PC-3 (cell line): ENCODE data around the gene USP12. TPM values are rescaled to one million over a fixed set of nuclear protein-coding genes. Genes with fewer than 3 reads are reported as not detected.

Source experiments
- ATAC-seq: fragments of 200-7000 bp; cut with Tn5 transposase; 2 replicates; pipeline ENCODE4 v1.9.1; 2020; ENCODE audit warnings: mild to moderate bottlenecking, moderate library complexity
- BruUV-seq: library from RNA; stranded (reverse); fragments of 400-500 nt; replicated peaks from 2 replicates; lab custom pipeline; 2021; lab: Mats Ljungman, UMichigan
- CTCF ChIA-PET: fragments of 300-600 bp; sonication (Branson Sonifier 250); formaldehyde crosslinking; loops from one replicate; lab custom pipeline; 2022; ENCODE audit warnings: antibody characterized with exemption; lab: Charles Lee
- POLR2A ChIA-PET: fragments of 300-600 bp; sonication (Branson Sonifier 250); formaldehyde crosslinking; loops from one replicate; lab custom pipeline; 2022; ENCODE audit warnings: antibody characterized with exemption; ENCODE audit not compliant: unreplicated experiment; lab: Charles Lee
- DNase-seq: peaks from one replicate; pipeline ENCODE4 v3.0.0-alpha.2; 2015
- H2AFZ ChIP-seq: fragments of 300-600 bp; sonication (generic); 2 replicates; pipeline ENCODE4 v1.6.0; 2016; ENCODE audit warnings: antibody characterized with exemption, low read length
- H3F3A ChIP-seq: fragments of 300-600 bp; sonication (generic); one replicate; pipeline ENCODE4 v1.6.0; 2017; ENCODE audit warnings: antibody characterized with exemption, low read length, control low read depth, mild to moderate bottlenecking; ENCODE audit not compliant: unreplicated experiment
- H3K27ac ChIP-seq: fragments of 300-600 bp; sonication (generic); 2 replicates; pipeline ENCODE4 v1.5.1; 2016; ENCODE audit warnings: mild to moderate bottlenecking, low read length
- H3K27me3 ChIP-seq: fragments of 300-600 bp; sonication (generic); 2 replicates; pipeline ENCODE4 v1.6.1; 2016; ENCODE audit warnings: low read length, mixed read lengths
- H3K36me3 ChIP-seq: fragments of 300-600 bp; sonication (generic); 2 replicates; pipeline ENCODE4 v1.6.1; 2016; ENCODE audit warnings: low read depth, mixed run types, low read length, mixed read lengths
- H3K4me1 ChIP-seq: fragments of 300-600 bp; sonication (generic); 2 replicates; pipeline ENCODE4 v1.5.1; 2016; ENCODE audit warnings: low read length; ENCODE audit not compliant: insufficient read depth
- H3K4me2 ChIP-seq: fragments of 300-600 bp; sonication (generic); 2 replicates; pipeline ENCODE4 v1.6.0; 2016; ENCODE audit warnings: low read length
- H3K4me3 ChIP-seq: fragments of 300-600 bp; sonication (generic); 2 replicates; pipeline ENCODE4 v1.5.1; 2016; ENCODE audit warnings: mild to moderate bottlenecking, low read length, mixed read lengths
- H3K79me2 ChIP-seq: fragments of 300-600 bp; sonication (generic); 2 replicates; pipeline ENCODE4 v1.6.1; 2017; ENCODE audit warnings: low read length, mixed read lengths
- H3K9ac ChIP-seq: fragments of 300-600 bp; sonication (generic); 2 replicates; pipeline ENCODE4 v1.6.0; 2016; ENCODE audit warnings: mild to moderate bottlenecking, low read length
- H3K9me2 ChIP-seq: fragments of 300-600 bp; sonication (generic); replicated peaks from 2 replicates; pipeline ENCODE4 v1.6.1; 2016; ENCODE audit warnings: mixed run types, low read length, mixed read lengths
- H3K9me3 ChIP-seq: fragments of 300-600 bp; sonication (generic); 2 replicates; pipeline ENCODE4 v1.6.1; 2016; ENCODE audit warnings: low read length, mixed read lengths
- H4K20me1 ChIP-seq: fragments of 300-600 bp; sonication (generic); 2 replicates; pipeline ENCODE4 v1.6.1; 2016; ENCODE audit warnings: low read length, mixed read lengths
- EZH2 ChIP-seq: fragments of 300-600 bp; sonication (generic); IDR thresholded peaks from one replicate; pipeline ENCODE4 v1.6.1; 2017; ENCODE audit warnings: antibody characterized with exemption, mild to moderate bottlenecking, low read length; ENCODE audit not compliant: unreplicated experiment
- EZH2phosphoT487 ChIP-seq: fragments of 300-600 bp; sonication (generic); IDR thresholded peaks from 2 replicates; pipeline ENCODE4 v1.6.1; 2018; ENCODE audit warnings: mild to moderate bottlenecking, antibody characterized with exemption, low read length, borderline replicate concordance
- intact Hi-C: fragments of 100-400 bp; cut with micrococcal nuclease; formaldehyde crosslinking; loops from 2 replicates; pipeline ENCODE4 v1.9.0; 2023
- total RNA-seq: library from RNA; depleted of rRNA; stranded (reverse); fragments of >200 nt; gene quantifications from 2 replicates; pipeline ENCODE4 v1.2.3, GENCODE V29; 2014
- TF ChIP-seq, protein P1 (sequence below): fragments of 300-600 bp; sonication (generic); conservative IDR thresholded peaks from 2 replicates; pipeline ENCODE4 v1.5.1; 2017; ENCODE audit warnings: antibody characterized with exemption, low read depth, mild to moderate bottlenecking, low read length

USP12 gene
- total RNA-seq, 1 experiment from 2014 or later = 24.2 TPM

- H2AFZ ChIP-seq = no peak overlapping the region
- DNase-seq (no peak), ATAC-seq (no peak)
- no peaks in the 10 kb centered on the region for H3K27me3 ChIP-seq
- intact Hi-C loops = no loop called here
- no peak overlapping the region for H3K9ac ChIP-seq
- no peak overlapping the region for H3K4me3 ChIP-seq
- no peaks in the 10 kb centered on the region for H3K79me2 ChIP-seq
- CTCF ChIA-PET = no interaction called here
- H3F3A ChIP-seq = peaks cover 3% of the 10 kb centered on the region
- H3K4me2 ChIP-seq = no peak overlapping the region
- H3K9me2 ChIP-seq = no peaks in the 10 kb centered on the region
- H3K36me3 ChIP-seq = peaks cover 20% of the 10 kb centered on the region
- TF ChIP-seq EZH2 = no peak
- TF ChIP-seq, protein P1, sequence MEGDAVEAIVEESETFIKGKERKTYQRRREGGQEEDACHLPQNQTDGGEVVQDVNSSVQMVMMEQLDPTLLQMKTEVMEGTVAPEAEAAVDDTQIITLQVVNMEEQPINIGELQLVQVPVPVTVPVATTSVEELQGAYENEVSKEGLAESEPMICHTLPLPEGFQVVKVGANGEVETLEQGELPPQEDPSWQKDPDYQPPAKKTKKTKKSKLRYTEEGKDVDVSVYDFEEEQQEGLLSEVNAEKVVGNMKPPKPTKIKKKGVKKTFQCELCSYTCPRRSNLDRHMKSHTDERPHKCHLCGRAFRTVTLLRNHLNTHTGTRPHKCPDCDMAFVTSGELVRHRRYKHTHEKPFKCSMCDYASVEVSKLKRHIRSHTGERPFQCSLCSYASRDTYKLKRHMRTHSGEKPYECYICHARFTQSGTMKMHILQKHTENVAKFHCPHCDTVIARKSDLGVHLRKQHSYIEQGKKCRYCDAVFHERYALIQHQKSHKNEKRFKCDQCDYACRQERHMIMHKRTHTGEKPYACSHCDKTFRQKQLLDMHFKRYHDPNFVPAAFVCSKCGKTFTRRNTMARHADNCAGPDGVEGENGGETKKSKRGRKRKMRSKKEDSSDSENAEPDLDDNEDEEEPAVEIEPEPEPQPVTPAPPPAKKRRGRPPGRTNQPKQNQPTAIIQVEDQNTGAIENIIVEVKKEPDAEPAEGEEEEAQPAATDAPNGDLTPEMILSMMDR = no peak
- TF ChIP-seq EZH2phosphoT487 = no peak
- no peaks in the 10 kb centered on the region for H3K9me3 ChIP-seq
- H3K27ac ChIP-seq = no peak overlapping the region
- POLR2A ChIA-PET = interaction anchor here (0.7 kb wide), 1 partner anchor 142 kb away, joined by 3 read pairs; no protein-coding TSS in a partner anchor
- BruUV-seq = no TSS peak
- H4K20me1 ChIP-seq = no peaks in the 10 kb centered on the region
- no peaks in the 10 kb centered on the region for H3K4me1 ChIP-seq
Observed at GRCh38 chr13:27083183-27083582, 88.4 kb downstream of the USP12 start.

DNA sequence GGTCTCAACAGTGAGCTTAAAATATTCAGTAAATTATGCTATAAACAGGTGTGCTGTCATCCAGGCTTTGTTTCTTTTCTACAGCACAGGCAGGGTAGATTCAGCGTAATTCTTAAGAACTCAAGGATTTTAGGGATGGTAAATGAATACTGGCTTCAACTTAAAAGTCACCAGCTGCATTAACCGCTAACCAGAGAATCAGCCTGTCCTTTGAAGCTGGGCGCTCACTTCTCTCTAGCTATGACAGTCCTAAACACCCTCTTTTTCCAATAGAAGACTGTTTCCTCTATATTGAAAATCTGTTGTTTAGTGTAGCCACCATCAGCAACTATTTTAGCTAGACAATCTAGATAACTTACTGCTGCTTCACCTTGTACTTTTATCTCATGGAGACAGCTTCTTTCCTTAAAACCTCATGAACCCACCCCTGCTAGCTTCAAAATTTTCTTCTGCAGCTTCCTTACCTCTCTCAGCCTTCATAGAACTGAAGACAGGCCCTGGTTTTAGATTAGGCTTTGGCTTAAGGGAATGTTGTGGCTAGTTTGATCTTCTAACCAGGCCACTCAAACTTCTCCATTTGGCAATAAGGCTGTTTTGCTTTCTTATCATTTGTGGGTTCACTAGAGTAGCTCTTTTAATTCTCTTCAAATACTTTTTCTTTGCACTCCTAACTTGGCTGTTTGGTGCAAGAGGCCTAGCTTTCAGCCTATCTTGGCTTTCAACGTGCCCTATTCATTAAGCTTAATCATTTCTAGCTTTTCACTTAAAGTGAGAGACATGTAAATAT, 89.5 kb downstream of the USP12 start:
- H3K27me3 ChIP-seq = no peaks in the 10 kb centered on the region
- no peaks in the 10 kb centered on the region for H3K4me1 ChIP-seq
- no peaks in the 10 kb centered on the region for H3F3A ChIP-seq
- no peak for TF ChIP-seq EZH2
- no peak for TF ChIP-seq EZH2phosphoT487
- TF ChIP-seq, protein P1 = no peak
- no peak overlapping the region for H3K4me3 ChIP-seq
- no peak overlapping the region for H3K9ac ChIP-seq
- no peaks in the 10 kb centered on the region for H3K9me2 ChIP-seq
- no peak overlapping the region for H3K27ac ChIP-seq
- no peaks in the 10 kb centered on the region for H3K79me2 ChIP-seq
- no peaks in the 10 kb centered on the region for H4K20me1 ChIP-seq
- peaks cover 16% of the 10 kb centered on the region for H3K36me3 ChIP-seq
- POLR2A ChIA-PET = no interaction called here
- no peak overlapping the region for H2AFZ ChIP-seq
- DNase-seq = no peak
- CTCF ChIA-PET = no interaction called here
- no TSS peak for BruUV-seq
- intact Hi-C loops = no loop called here
- H3K9me3 ChIP-seq = no peaks in the 10 kb centered on the region
- no peak overlapping the region for H3K4me2 ChIP-seq
- no peak for ATAC-seq
